HCEC 1CT (cell line): ENCODE data around the gene WNT5B.

Source experiments
- DNase-seq: peaks from one replicate; pipeline ENCODE4 v3.0.0-alpha.2; 2017

WNT5B gene

DNA sequence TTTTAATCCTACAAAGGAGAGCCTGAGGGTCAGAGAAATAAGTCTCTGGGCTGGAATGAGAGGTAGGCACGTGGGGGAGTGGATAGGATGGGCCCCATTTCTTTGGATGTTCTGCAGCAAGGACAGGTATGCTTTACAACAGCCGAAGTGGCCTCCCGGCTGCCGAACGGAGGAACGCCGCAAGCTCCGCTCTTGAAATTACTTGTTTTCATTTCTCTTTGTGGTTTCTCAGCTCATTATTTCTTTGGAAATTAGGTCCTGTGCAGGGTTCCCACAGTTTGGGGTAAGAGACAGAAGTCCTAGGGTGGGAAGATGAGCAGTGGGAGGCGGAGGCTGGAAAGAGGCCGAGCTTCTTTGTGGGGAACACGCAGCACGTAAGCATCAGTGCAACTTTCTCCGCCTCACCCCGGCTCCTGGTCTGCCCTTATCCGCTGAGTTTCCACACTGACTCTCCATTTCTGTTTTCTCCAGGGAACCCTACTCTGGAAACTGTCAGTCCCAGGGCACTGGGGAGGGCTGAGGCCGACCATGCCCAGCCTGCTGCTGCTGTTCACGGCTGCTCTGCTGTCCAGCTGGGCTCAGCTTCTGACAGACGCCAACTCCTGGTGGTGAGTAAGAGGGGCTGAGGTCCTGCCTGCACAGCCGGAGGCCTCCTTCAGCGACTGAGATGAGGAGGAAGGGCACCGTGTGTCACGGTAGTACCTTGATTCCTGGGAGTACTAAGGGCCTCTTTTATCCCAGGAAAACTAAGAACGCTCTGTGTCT is 2.0 kb downstream of the WNT5B start:
- DNase-seq: no peak

DNA sequence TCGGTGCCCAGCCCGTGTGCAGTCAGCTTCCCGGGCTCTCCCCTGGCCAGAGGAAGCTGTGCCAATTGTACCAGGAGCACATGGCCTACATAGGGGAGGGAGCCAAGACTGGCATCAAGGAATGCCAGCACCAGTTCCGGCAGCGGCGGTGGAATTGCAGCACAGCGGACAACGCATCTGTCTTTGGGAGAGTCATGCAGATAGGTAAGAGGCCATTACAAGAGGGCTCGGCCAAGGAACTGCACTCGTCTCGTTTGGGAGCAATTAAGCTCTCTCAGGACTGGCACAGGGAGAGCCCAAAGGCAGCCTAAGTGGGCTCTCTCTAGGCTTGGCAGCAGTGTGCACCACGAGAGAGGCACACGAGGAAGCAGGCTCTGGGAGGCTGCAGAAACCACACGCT is 3.7 kb downstream of the WNT5B start:
- no peak for DNase-seq

DNA sequence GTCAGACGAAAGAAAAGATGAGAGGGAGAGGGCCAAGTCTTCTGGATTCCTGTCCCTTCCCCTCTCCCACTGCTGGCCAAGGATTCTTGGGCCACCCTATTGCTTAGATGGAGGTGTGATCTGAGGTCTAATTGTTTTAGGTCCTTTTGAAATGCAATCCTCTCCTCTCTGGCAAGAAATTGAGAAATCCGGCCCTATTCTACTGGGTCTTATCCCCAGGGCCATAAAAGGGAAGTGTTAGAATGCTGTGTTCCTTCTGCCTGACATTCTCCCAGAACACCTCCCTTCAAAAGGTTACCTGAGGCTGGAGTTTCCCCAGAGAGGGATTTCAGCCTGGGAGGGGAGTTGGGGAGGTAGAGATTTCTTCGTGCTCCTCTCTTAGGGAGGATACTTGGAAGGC is 4.4 kb downstream of the WNT5B start:
- DNase-seq: no peak

DNA sequence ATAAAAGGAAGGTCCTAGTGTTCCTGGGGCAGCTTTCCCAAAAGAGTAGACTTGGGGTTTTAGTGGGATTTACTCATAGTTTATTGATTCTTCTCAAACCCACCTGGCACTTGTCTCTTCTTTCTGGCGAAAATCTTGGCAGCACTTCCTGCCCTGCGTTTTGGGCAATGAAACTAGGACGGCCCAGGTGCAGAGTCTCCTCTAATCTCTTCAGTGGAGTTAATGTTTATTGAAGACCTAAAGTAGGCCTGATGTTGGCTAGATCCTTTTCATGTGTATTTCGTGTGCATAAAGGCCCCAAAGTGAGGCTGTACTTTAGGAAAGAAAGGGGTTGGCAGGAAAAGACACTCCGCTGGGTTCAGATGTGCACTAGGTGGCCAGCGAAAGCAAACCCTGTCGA is 5.1 kb downstream of the WNT5B start:
- no peak for DNase-seq

DNA sequence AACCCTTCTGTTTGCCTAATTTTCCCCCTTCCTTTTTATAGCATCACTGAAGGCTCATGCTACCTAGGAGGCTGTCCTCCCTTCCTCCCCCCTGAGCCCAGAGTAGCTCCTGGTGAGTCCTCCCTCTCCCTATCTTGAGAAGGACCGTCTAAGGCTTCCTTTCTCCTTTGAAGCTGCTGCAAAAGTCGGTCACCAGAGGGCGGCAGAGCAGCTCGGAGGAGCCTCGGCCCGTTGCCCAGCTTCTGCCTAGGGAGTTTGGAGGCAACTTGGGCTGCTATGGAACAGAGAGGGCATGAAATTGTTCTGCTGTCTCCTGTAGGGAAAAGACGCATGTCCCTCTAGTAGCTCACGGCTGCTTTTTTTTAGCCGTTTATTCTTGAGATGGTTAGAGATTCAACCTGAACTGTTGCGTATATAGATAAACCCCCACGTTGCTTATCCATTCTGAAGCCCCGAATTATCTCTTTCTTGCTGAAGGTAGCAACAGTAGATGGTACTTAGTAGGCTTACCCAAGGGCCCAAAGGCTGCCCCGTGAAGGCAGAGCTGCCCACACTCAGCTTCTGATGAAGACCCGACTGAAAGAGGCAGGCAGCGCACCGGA is 5.7 kb downstream of the WNT5B start:
- DNase-seq: peak; percentile 51

DNA sequence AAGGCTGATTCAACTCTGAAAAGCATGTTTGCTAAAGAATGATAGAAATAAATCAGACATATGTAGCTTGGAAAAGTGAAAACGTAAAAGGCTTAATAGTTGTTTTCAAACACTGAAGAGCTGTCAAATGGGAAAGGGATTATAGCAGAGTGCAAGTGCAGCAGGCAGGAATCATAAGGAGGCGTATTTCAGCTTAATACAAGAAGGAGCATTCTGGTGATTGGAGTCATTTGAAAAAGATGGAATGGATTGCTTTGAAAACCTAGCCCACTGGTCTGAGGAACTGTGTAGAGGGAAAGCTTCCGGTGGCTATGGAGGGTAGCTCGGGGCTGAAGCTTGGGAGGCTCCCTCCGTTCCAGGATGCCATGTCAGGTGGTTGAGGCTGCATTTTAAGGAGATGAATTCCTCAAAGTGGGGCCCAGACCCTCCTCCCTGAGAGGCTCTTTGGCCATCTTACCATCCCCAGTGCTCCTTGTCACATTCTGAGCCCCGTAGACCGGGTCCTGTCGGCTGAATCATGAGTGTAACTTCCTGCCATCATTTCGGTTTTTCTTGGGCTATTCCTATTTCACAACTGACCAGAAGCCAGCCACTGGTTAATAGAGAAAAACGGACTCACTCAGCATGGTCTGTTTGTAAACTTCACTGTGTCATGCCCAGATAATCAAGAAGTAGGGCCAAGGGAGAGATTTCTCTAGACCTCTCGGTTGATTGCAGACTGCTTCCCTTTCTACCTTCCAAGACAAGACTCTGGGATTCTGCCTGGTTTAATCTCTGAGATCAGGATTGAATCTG is 6.5 kb downstream of the WNT5B start:
- DNase-seq: no peak

DNA sequence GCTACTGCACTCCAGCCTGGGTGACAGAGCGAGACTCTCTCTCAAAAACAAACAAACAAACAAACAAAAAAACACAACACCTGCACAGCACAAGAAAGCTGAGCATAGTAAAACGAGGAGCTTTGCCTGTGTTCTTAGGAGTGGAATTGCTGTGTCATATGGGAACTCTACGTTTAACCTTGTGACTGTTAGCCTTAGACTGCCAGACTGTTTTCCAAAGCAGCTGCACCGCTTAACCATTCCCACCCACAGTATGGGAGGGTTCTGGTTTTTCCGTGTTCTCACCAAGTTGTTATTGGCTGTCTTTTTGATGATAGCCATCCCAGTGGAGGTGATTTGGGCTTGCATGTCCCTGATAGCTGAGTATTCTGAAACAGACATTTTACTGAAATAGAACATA is 9.2 kb downstream of the WNT5B start:
- no peak for DNase-seq

DNA sequence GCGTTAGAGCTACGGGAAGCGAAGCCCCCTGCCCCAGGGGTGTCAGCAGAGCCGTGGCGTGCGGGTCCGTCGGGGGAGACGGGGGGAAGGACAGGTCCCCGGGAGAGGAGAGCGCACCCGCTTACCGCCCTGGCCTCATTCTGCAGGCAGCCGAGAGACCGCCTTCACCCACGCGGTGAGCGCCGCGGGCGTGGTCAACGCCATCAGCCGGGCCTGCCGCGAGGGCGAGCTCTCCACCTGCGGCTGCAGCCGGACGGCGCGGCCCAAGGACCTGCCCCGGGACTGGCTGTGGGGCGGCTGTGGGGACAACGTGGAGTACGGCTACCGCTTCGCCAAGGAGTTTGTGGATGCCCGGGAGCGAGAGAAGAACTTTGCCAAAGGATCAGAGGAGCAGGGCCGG is 10.5 kb downstream of the WNT5B start:
- no peak for DNase-seq

DNA sequence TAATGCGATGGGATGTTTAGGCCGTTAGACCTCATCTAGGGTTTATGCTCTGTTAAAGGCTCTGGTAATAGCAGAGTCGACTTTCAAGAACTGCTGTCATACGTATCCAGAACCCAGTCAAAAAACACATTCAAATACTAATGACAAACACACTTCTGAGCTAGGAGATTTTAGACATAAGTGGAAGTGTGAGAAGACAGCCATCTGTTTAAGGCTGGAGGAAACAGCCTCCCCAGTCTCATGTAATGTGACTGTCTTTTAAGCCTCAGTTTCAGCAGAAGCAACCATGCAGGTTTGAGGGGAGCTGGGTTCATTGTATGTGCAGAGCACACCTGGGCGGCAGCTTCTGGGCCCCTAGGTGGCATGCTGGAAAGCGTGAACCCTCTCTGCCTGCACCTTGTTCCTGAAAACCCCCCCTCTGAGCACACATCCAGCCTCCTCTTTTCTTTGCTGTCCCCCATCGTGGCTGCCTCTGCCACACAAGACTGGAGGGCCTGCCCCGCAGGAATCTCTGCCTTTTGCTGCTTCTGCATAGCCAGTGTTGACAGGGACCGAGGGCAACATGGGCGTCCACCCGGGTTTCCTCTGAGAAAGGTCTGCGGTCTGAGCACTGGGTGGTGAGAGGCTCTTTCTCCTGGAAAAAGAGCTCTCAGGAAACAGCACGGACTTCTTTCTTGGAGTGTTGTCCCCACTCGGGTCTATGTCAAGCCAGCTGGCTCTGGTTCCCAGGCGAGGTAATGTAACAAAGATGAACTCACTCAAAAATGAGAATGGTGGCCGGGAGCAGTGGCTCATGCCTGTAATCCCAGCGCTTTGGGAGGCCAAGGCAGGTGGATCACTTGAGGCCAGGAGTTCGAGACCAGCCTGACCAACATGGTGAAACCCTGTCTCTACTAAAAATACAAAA is 11.6 kb downstream of the WNT5B start:
- DNase-seq: no peak

DNA sequence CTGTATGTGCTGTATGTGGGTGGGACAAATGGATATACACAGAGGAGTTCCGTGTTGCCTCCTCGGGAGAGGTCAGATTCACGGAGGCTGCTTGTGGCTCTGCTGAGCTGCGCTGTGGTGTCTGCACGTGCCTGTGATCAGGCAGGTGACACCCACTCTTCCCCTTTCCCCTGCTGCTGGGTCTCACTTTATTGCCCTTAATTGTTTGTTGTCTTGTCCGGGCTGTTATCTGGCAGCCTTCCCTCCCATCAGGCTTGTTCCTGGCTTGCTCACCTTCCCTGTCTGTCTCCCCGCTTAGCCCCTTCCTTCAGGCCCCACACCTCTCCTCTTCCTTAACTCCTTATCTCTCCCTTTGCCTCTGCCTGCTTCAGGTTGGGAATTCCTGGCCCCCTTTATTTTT is 13.5 kb downstream of the WNT5B start:
- no peak for DNase-seq

DNA sequence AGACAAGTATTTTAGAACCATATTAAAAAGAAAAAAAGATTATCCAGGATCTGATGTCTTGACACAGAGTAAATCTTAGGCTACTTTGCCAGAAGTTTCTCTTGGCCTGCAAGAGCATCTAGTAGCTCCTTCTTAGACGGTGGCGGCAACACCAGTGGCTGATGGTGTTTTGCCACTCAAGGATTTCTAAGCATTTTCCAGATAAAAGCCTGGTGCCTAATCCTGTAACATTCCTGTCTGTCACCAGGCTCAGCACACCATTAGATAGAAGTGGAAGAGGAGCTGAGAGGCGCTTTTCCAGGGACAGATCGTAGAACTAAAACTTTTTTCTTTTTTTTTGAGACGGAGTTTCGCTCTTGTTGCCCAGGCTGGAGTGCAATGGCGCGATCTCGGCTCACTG is 14.0 kb downstream of the WNT5B start:
- no peak for DNase-seq

DNA sequence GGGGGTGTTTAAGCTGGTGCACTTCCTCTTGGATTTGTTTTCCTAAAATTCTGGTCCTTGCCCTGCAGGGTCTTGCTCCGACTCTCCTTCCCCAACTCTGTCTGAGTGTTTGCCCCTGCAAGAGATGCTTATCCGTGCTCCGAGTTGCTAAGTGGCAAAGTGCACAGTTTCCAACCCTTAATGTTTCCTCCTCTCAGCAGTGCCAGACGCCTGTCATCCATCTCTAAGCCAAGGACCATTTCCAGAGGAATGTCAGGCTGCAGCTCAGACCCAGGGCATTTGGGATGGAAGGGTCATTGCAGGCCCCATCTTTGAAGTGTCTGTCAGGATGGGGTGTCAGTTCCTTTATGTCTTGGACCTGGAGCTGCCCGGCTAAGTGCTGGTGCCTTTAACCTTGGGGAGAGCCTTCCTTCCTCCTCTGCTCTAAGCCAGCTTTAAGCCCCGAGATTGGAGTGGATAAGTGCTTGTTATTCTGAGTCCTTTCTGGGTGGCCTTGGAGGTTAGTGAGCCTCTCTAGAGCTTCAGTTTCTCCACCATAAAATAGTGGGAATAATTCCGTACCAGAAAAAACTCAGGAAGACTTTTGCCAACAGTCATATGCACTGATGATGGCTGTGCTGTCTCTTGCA is 15.0 kb downstream of the WNT5B start:
- DNase-seq: no peak

DNA sequence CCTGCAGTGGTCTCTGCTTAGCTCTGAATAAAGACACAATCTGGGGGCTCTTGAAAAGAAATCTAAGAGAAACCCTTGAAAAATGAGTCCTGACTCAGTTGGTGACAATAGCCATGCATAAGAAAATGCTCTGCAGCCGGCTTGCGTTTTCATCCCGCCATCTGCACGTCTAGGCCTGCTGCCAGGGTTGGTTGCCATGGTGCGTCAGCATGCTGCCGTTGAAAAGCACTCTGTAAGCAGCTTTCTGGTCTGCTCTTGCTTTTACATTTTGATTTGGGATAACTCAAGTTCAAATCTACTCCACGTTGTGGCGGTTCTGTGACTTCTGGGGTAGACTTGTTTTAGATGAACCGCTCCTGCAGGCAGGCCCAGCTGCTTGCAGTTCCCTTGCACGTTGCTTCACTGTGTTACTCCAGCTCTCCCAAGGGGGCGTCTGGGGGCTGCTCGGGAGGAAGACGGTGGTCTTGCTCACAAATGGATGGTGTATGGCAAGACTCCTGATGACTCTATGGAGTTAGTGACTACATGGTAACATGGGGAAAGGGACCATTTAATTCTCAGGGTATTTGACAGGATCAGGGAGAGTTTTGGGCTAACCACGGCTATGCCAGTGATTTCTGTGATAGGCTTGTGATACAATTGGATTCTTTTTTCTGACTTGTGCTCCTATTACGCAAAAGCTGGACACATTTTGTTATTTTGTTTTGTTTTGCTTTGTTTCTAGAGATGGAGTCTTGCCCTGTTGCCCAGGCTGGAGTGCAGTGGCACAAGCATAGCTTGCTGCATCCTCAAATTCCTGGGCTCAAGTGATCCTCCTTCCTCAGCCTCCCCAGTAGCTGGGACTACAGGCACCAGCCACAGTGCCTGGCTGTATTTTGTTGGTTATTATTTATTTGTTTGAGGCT is 15.8 kb downstream of the WNT5B start:
- DNase-seq: no peak

DNA sequence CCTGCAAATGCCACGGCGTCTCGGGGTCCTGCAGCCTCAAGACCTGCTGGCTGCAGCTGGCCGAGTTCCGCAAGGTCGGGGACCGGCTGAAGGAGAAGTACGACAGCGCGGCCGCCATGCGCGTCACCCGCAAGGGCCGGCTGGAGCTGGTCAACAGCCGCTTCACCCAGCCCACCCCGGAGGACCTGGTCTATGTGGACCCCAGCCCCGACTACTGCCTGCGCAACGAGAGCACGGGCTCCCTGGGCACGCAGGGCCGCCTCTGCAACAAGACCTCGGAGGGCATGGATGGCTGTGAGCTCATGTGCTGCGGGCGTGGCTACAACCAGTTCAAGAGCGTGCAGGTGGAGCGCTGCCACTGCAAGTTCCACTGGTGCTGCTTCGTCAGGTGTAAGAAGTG is 16.8 kb downstream of the WNT5B start:
- DNase-seq: no peak

DNA sequence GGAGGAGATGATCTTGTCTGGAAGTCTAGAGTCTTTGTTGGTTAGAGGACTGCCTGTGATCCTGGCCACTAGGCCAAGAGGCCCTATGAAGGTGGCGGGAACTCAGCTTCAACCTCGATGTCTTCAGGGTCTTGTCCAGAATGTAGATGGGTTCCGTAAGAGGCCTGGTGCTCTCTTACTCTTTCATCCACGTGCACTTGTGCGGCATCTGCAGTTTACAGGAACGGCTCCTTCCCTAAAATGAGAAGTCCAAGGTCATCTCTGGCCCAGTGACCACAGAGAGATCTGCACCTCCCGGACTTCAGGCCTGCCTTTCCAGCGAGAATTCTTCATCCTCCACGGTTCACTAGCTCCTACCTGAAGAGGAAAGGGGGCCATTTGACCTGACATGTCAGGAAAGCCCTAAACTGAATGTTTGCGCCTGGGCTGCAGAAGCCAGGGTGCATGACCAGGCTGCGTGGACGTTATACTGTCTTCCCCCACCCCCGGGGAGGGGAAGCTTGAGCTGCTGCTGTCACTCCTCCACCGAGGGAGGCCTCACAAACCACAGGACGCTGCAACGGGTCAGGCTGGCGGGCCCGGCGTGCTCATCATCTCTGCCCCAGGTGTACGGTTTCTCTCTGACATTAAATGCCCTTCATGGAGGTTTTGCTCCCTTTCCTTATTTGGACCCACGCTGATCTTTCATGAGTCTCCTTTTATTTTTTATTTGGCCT is 17.7 kb downstream of the WNT5B start:
- no peak for DNase-seq

DNA sequence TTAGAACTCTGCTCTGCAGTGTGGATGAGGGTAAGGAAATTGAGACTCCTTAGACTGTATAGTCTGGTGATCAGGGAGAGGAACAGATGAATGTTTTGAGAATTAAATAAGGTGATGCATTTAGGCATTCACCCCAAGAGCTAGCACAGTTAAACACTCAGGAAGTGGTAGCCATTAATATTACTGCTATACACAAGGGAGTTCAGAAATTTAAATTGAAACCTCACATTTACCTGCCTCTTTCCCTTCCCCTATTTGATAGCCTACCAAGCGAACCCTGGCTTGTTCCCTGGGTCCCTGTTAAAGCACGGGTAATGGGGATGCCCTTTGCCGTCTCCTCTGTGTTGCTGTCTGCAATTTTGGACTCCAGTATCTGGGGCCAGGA is 18.2 kb downstream of the WNT5B start:
- DNase-seq: no peak

DNA sequence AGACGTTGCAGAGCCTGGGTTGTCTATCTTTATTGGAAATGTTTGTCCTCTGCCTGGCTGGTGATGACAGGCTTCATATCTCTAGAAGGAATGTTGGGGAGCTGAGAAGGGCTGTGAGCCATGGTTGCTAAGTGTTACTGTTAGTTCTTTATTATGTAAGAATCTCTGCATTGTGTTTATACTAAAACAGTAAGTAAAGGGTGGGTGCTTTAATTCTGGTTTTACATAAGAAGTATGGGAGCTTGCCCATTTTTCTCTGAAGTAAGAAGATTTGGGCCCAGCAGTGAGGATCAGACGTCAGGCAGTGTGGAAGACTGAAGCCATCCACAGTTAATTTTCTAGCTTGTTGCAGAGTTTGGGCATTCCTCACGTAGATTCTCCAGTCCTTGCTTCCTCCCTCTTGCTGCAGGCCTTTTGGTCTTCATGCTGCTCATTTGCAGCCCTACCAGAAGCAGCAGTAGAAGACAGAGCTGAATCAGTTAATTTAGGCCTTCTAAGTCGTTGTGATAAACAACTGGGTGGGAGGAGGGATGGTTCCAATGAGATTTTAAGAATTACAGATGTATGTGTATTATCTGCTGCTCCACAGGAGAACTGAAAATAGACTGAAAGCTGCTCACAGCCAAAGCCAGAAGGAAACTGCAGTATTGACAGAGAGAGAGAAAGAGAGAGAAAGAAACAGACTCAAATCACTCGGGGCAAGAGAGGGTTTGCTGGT is 21.4 kb downstream of the WNT5B start:
- DNase-seq: no peak

DNA sequence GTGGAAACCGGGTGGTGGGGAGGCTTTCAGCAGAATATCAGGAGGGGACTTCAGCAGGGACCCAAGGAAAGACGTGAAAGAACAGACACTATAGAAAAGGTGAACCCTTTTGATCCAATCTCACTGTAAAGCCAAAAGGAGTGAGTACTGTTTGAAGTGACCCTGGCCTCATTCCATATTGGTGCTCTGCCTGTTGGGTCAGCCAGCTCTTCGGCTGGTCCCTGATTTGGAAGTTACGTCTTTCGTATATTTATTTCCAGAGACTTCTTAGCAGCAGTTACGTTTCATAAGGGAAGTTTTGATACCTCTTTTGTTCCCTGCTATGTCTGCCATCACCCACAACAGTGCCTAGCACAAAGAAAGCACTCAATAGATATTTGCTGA is 21.9 kb downstream of the WNT5B start:
- no peak for DNase-seq

DNA sequence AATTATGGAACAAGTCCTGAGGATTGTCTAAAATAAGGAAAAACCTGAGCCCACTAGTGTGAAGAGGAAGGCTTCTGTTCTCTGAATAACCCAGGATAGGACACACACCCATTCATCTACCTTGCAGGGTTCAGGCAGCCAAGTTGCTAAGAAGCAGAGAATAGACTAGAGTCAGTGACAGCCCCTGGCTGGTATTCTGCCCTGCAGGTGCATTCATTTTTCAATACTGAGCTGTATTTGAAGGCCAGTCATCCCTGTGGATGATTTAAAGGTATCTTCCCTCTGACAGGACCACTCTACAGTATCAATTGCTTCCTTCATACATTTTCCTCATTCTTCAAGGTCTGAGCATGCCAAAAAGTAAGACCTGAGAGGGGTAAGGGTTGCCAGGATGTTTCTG is 22.9 kb downstream of the WNT5B start:
- DNase-seq: no peak

DNA sequence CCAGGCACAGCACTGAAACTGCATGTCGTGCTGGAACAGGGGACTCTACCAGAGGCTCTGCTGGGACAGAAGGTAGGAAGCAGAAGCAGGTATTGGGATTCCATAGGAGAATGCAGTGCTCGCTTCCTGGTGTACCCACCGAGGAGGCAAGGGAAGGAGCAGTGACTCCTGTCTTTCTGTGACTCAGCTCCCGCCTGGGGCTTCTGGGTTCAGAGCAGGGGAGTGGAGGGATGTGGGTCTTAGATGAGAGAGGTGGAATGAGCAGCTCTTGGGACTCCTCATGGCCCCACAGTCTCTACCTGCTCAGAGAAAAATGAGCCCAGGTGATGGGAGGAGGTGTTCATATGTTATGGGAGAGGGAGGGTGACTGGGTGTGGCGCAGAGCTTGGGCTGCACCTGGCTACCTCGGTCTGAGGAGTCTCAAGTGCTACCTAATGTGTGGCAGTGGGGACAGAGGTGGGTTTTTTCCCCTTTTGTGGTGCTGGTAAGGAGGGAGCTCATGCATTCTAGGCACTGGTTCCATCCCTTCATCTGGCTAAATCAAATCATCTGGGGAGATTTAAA is 26.3 kb downstream of the WNT5B start:
- DNase-seq: no peak
